Endothelial cell (in vitro differentiated cells): ENCODE measurements around the gene SNX19. TPM values are rescaled to one million over a fixed set of nuclear protein-coding genes. Genes with fewer than 3 reads are reported as not detected.
"Not testable (repeated sequence)": the region's sequence is repeated elsewhere in the genome, so short reads cannot be mapped to it uniquely, and the experiment has no call there.

Experiments used
- DNase-seq: peaks from one replicate; pipeline ENCODE4 v3.0.0; 2021; ENCODE audit warnings: low spot score
- H3K27ac Mint-ChIP-seq: one replicate; pipeline ENCODE4 v1.8.0; 2021; ENCODE audit warnings: mixed read lengths, inconsistent platforms; ENCODE audit not compliant: unreplicated experiment
- H3K27me3 Mint-ChIP-seq: one replicate; pipeline ENCODE4 v1.8.0; 2021; ENCODE audit warnings: mild to moderate bottlenecking, moderate library complexity, mixed read lengths, inconsistent platforms; ENCODE audit not compliant: unreplicated experiment
- H3K36me3 Mint-ChIP-seq: one replicate; pipeline ENCODE4 v1.8.0; 2021; ENCODE audit warnings: mild to moderate bottlenecking, low read depth, mixed read lengths, inconsistent platforms; ENCODE audit not compliant: unreplicated experiment
- H3K4me1 Mint-ChIP-seq: one replicate; pipeline ENCODE4 v1.8.0; 2021; ENCODE audit warnings: mild to moderate bottlenecking, mixed read lengths, inconsistent platforms; ENCODE audit not compliant: unreplicated experiment
- H3K4me3 Mint-ChIP-seq: one replicate; pipeline ENCODE4 v1.8.0; 2021; ENCODE audit warnings: mild to moderate bottlenecking, mixed read lengths, inconsistent platforms; ENCODE audit not compliant: unreplicated experiment
- H3K9me3 Mint-ChIP-seq: one replicate; pipeline ENCODE4 v1.8.0; 2021; ENCODE audit warnings: mixed read lengths, inconsistent platforms; ENCODE audit not compliant: unreplicated experiment
- CTCF ChIP-seq: fragments of 200-600 bp; sonication (generic); IDR thresholded peaks from one replicate; pipeline ENCODE4 v1.5.0; 2021; ENCODE audit warnings: antibody characterized with exemption; ENCODE audit not compliant: unreplicated experiment
- total RNA-seq: library from RNA; stranded (reverse); fragmentation: NEBNext Ultra II Directional; extraction: Animal tissue kit (Norgen Biotek cat#: 25700); gene quantifications from one replicate; pipeline ENCODE4 v1.2.1, GENCODE V29; 2021; ENCODE audit not compliant: unreplicated experiment

SNX19 gene
- total RNA-seq, 1 donor from 2014 or later: 47.9 TPM

- no peak for TF ChIP-seq CTCF
- Mint-ChIP-seq H3K4me3 (no peak overlapping the region), H3K9me3 (no peaks in the 10 kb centered on the region), H3K27ac (no peak overlapping the region), H3K36me3 (no peaks in the 10 kb centered on the region), H3K4me1 (peaks cover 5% of the 10 kb centered on the region), H3K27me3 (peaks cover 5% of the 10 kb centered on the region)
- no peak for DNase-seq
Observed at GRCh38 chr11:130924750-130925149, 8.5 kb upstream of the SNX19 start.

GRCh38 chr11:130920612-130921011 is 4.3 kb upstream of the SNX19 start:
- H3K27ac Mint-ChIP-seq, H3K9me3 Mint-ChIP-seq, H3K4me3 Mint-ChIP-seq, DNase-seq, H3K27me3 Mint-ChIP-seq, H3K36me3 Mint-ChIP-seq, H3K4me1 Mint-ChIP-seq: not testable (repeated sequence)

- Mint-ChIP-seq H3K27ac (no peak overlapping the region), H3K27me3 (peaks cover 7% of the 10 kb centered on the region)
- DNase-seq: no peak
Observed at GRCh38 chr11:130918081-130918480, 1.8 kb upstream of the SNX19 start.

GRCh38 chr11:130916910-130917309 is 631 bp upstream of the SNX19 start:
- H3K4me1 Mint-ChIP-seq: peaks cover 7% of the 10 kb centered on the region
- TF ChIP-seq CTCF: no peak
- no peak overlapping the region for H3K27ac Mint-ChIP-seq
- DNase-seq: no peak
- H3K9me3 Mint-ChIP-seq: no peaks in the 10 kb centered on the region
- H3K4me3 Mint-ChIP-seq: peak overlapping the region; percentile 88
- peaks cover 7% of the 10 kb centered on the region for H3K27me3 Mint-ChIP-seq
- H3K36me3 Mint-ChIP-seq: peaks cover 5% of the 10 kb centered on the region

More at GRCh38 chr11:130918081-130918480, 1.8 kb upstream of the SNX19 start:
- no peak for TF ChIP-seq CTCF
- Mint-ChIP-seq H3K4me3 (no peak overlapping the region), H3K36me3 (no peaks in the 10 kb centered on the region), H3K4me1 (peaks cover 7% of the 10 kb centered on the region), H3K9me3 (no peaks in the 10 kb centered on the region)

GRCh38 chr11:130915603-130916237 is 559 bp downstream of the SNX19 start:
- H3K27me3 Mint-ChIP-seq: peaks cover 7% of the 10 kb centered on the region
- H3K27ac Mint-ChIP-seq: peak overlapping the region; percentile 83
- peak overlapping the region; percentile 93 for H3K4me3 Mint-ChIP-seq
- no peaks in the 10 kb centered on the region for H3K9me3 Mint-ChIP-seq
- peaks cover 7% of the 10 kb centered on the region for H3K4me1 Mint-ChIP-seq
- TF ChIP-seq CTCF: no peak
- DNase-seq: no peak
- peaks cover 5% of the 10 kb centered on the region for H3K36me3 Mint-ChIP-seq
